DND-41 (cell line): ENCODE data around the gene ZNF283.

ENCODE experiments used
- EZH2 ChIP-seq: IDR thresholded peaks from 3 replicates; pipeline ENCODE4 v1.6.1; 2012; ENCODE audit warnings: borderline replicate concordance, low read depth, mild to moderate bottlenecking, moderate library complexity, low read length, inconsistent platforms; ENCODE audit not compliant: severe bottlenecking
- TF ChIP-seq, protein P1 (sequence below): IDR thresholded peaks from 2 replicates; pipeline ENCODE4 v1.5.1; 2012; ENCODE audit warnings: borderline replicate concordance, low read length, moderate library complexity, mild to moderate bottlenecking; ENCODE audit not compliant: poor library complexity, severe bottlenecking; ENCODE audit errors: extremely low read depth

DNA sequence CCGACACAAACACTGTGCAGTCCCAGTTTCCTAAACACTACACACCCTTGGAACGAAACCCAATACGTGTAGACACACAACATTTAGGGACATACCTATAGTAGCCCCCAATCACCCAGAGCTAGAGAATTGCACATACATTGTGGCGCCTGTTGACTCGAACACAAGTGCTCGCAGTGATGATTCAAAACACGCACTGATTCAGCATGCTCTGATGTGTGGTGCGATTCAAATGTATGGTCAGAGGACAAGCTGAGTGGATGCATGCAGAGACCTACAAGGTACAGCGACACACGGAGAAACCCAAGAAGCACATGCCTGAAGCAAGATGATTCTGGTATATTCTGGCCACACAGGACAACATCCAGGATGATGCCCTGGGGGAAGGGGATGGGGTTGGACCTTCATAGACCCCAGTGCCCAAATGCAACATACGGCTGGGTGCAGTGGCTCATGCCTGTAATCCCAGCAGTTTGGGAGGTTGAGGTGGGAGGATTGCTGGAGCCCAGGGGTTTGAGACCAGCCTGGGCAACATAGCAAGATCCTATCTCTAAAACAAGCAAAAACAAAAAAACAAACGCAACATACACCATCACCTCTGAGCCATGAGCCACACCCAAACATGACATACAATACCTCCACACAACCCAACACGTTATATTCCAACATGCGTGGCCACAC, 45.4 kb upstream of the ZNF283 start:
- TF ChIP-seq, protein P1, sequence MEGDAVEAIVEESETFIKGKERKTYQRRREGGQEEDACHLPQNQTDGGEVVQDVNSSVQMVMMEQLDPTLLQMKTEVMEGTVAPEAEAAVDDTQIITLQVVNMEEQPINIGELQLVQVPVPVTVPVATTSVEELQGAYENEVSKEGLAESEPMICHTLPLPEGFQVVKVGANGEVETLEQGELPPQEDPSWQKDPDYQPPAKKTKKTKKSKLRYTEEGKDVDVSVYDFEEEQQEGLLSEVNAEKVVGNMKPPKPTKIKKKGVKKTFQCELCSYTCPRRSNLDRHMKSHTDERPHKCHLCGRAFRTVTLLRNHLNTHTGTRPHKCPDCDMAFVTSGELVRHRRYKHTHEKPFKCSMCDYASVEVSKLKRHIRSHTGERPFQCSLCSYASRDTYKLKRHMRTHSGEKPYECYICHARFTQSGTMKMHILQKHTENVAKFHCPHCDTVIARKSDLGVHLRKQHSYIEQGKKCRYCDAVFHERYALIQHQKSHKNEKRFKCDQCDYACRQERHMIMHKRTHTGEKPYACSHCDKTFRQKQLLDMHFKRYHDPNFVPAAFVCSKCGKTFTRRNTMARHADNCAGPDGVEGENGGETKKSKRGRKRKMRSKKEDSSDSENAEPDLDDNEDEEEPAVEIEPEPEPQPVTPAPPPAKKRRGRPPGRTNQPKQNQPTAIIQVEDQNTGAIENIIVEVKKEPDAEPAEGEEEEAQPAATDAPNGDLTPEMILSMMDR = no peak
- no peak for TF ChIP-seq EZH2
